KBM-7 (cell line): ENCODE data around the gene HSF5.

Source experiments
- DNase-seq: peaks from one replicate; pipeline ENCODE4 v3.0.0-alpha.2; 2015
- in situ Hi-C: fragments of 300-500 bp; cut with MboI; formaldehyde crosslinking; loops from 2 replicates; pipeline ENCODE4 v1.14.3; 2020; ENCODE audit warnings: low sequenced_read_pairs, low pct_unique_long_range_greater_than_20kb, mixed read lengths

Gene HSF5

GRCh38 chr17:58379511-58379824 lies 108.7 kb downstream of the HSF5 start:
- in situ Hi-C loops: no loop called here
- no peak for DNase-seq

- in situ Hi-C loops: no loop called here
Measured at GRCh38 chr17:58378733-58379510, 109.3 kb downstream of the HSF5 start.

GRCh38 chr17:58377661-58378060 lies 110.5 kb downstream of the HSF5 start:
- DNase-seq: no peak
- in situ Hi-C loops: no loop called here

More at GRCh38 chr17:58378733-58379510, 109.3 kb downstream of the HSF5 start:
- DNase-seq: no peak

GRCh38 chr17:58377093-58377601 lies 111.1 kb downstream of the HSF5 start:
- no peak for DNase-seq
- in situ Hi-C loops: no loop called here

- no peak for DNase-seq
- in situ Hi-C loops: no loop called here
Measured at GRCh38 chr17:58376472-58377000, 111.7 kb downstream of the HSF5 start.

- in situ Hi-C loops: no loop called here
Measured at GRCh38 chr17:58375811-58376210, 112.4 kb downstream of the HSF5 start.

GRCh38 chr17:58375256-58375655 lies 113.0 kb downstream of the HSF5 start:
- DNase-seq: peak; percentile 38
- in situ Hi-C loops: no loop called here

More at GRCh38 chr17:58375811-58376210, 112.4 kb downstream of the HSF5 start:
- DNase-seq: peak; percentile 24

GRCh38 chr17:58373923-58374322 lies 114.3 kb downstream of the HSF5 start:
- DNase-seq: no peak
- in situ Hi-C loops: no loop called here

GRCh38 chr17:58373003-58373402 lies 115.2 kb downstream of the HSF5 start:
- no peak for DNase-seq
- in situ Hi-C loops: no loop called here

DNA sequence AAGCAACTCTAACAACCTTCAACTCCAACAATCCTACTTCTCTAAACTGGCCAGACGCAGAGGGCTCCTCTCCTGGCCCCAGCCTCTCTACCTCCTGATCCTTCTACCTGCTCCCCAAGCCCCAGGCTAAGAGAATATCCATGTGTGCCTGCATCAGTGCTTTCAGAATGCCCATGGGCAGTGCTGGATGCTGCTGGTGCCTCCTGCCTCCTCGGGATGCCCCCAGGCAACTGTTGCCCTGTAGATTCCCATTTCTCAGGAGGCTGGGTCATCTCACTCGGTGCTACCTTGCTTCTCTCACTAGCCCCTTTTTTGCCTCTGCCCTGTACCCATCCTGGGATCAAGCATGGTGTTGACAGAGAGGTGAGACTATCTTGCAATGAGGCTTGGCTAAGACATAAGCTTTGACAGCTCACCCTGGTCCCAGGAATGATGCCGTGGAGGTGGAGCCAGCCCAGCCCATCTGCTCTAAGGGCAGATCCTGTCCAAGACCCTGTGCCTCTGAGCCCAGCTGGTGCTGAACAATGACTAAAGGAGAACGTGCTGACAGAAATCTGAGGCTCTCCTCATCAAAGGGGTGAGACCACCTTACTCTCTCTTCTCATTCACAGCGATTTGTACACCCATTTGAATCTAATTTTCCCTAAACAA lies 116.8 kb downstream of the HSF5 start:
- in situ Hi-C loops: no loop called here
- no peak for DNase-seq

- DNase-seq: no peak
- in situ Hi-C loops: no loop called here
Measured at GRCh38 chr17:58370716-58371115, 117.5 kb downstream of the HSF5 start.

DNA sequence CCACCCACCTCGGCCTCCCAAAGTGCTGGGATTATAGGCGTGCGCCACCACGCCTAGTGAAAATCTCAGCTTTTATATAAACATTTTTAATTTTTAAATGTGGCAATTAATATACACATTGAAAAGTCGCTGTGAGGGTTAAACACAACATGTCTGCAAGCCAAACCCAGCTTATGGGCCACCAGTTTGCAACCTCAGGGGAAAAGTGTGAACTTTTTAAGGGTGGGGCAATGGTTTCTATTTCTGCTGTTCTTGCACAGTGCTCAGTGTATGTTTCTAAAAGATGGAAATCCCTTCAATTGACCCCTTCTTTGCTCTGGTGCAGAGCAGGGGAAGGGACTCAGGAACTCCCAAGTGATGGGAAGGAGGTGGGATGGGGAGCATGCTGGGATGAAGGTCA lies 117.9 kb downstream of the HSF5 start:
- in situ Hi-C loops: no loop called here
- DNase-seq: no peak
